A673 (cell line): ENCODE results near the gene SEC16B. TPM values are rescaled to one million over a fixed set of nuclear protein-coding genes. Genes with fewer than 3 reads are reported as not detected.

Source experiments
- BruUV-seq: library from RNA; stranded (reverse); fragments of 400-500 nt; replicated peaks from 2 replicates; lab custom pipeline; 2021; lab: Mats Ljungman, UMichigan
- CTCF ChIA-PET: fragments of 300-600 bp; sonication (Branson Sonifier 250); formaldehyde crosslinking; loops from one replicate; lab custom pipeline; 2022; ENCODE audit warnings: antibody characterized with exemption; lab: Charles Lee
- POLR2A ChIA-PET: fragments of 300-600 bp; sonication (Branson Sonifier 250); formaldehyde crosslinking; loops from one replicate; lab custom pipeline; 2022; ENCODE audit warnings: antibody characterized with exemption; ENCODE audit not compliant: low non-redundant PET; lab: Charles Lee
- DNase-seq: peaks from one replicate; pipeline ENCODE4 v3.0.0-alpha.2; 2015; ENCODE audit warnings: low spot score
- H3K27ac ChIP-seq: fragments of 200-600 bp; sonication (generic); 2 replicates; pipeline ENCODE4 v1.5.1; 2016; ENCODE audit warnings: mixed run types, low read depth, mild to moderate bottlenecking, mixed read lengths, antibody characterized with exemption, low read length; ENCODE audit not compliant: poor library complexity, severe bottlenecking
- H3K27me3 ChIP-seq: fragments of 200-600 bp; sonication (generic); replicated peaks from 2 replicates; pipeline ENCODE4 v1.6.1; 2017; ENCODE audit warnings: mixed run types, low read depth, mild to moderate bottlenecking, mixed read lengths, antibody characterized with exemption, low read length; ENCODE audit not compliant: insufficient read depth, poor library complexity
- H3K36me3 ChIP-seq: fragments of 200-600 bp; sonication (generic); 2 replicates; pipeline ENCODE4 v1.6.1; 2016; ENCODE audit warnings: mixed run types, mild to moderate bottlenecking, mixed read lengths, antibody characterized with exemption, low read length; ENCODE audit not compliant: insufficient read depth, poor library complexity, severe bottlenecking
- H3K4me1 ChIP-seq: fragments of 200-600 bp; sonication (generic); 2 replicates; pipeline ENCODE4 v1.6.1; 2017; ENCODE audit warnings: mixed run types, mild to moderate bottlenecking, mixed read lengths, antibody characterized with exemption, low read length; ENCODE audit not compliant: insufficient read depth, poor library complexity, severe bottlenecking
- H3K4me3 ChIP-seq: fragments of 200-600 bp; sonication (generic); 2 replicates; pipeline ENCODE4 v1.5.1; 2016; ENCODE audit warnings: low read depth, mixed run types, mild to moderate bottlenecking, mixed read lengths, low read length; ENCODE audit not compliant: poor library complexity, severe bottlenecking
- H3K9me3 ChIP-seq: fragments of 200-600 bp; sonication (generic); 2 replicates; pipeline ENCODE4 v1.6.1; 2016; ENCODE audit warnings: mixed run types, low read depth, mild to moderate bottlenecking, mixed read lengths, antibody characterized with exemption, low read length; ENCODE audit not compliant: poor library complexity, severe bottlenecking
- CTCF ChIP-seq: fragments of 300-800, 200-600 bp; sonication (generic); conservative IDR thresholded peaks from 2 replicates; pipeline ENCODE4 v1.5.1; 2017; ENCODE audit warnings: low read depth, mild to moderate bottlenecking, antibody characterized with exemption, low read length, moderate library complexity, mixed read lengths
- EZH2 ChIP-seq: fragments of 200-600 bp; sonication (generic); IDR thresholded peaks from 2 replicates; pipeline ENCODE4 v1.6.1; 2017; ENCODE audit warnings: borderline replicate concordance, low read depth, mild to moderate bottlenecking, mixed read lengths, antibody characterized with exemption, low read length; ENCODE audit not compliant: poor library complexity, severe bottlenecking
- intact Hi-C: fragments of 100-400 bp; cut with micrococcal nuclease; formaldehyde crosslinking; loops from one replicate; pipeline ENCODE4 v1.10.0; 2022; ENCODE audit not compliant: unreplicated experiment
- total RNA-seq: library from RNA; stranded (reverse); gene quantifications from 2 replicates; pipeline ENCODE4 v1.2.3, GENCODE V29; 2021

SEC16B gene
- total RNA-seq, 1 experiment from 2014 or later: 1.3 TPM

- ChIA-PET POLR2A (no interaction called here), CTCF (interaction anchor here (0.7 to 1.1 kb wide), 3 partner anchors 731 to 1030 kb away, joined by 3 to 4 read pairs (median 3); no protein-coding TSS in a partner anchor)
- no peak overlapping the region for H3K4me3 ChIP-seq
- H3K27ac ChIP-seq: no peak overlapping the region
- no peaks in the 10 kb centered on the region for H3K36me3 ChIP-seq
- H3K27me3 ChIP-seq: no peaks in the 10 kb centered on the region
- DNase-seq: no peak
- H3K4me1 ChIP-seq: peaks cover 6% of the 10 kb centered on the region
- no peaks in the 10 kb centered on the region for H3K9me3 ChIP-seq
- no peak for TF ChIP-seq CTCF
- no peak for TF ChIP-seq EZH2
- intact Hi-C loops: loop anchor here (1.0 to 10.0 kb wide), 3 partner anchors 132 to 1016 kb away; no protein-coding TSS in a partner anchor
- BruUV-seq: no TSS peak
Measured at GRCh38 chr1:177912991-177913390, 56.9 kb downstream of the SEC16B start.

- Histone ChIP-seq H3K4me3 (no peak overlapping the region), H3K4me1 (peaks cover 9% of the 10 kb centered on the region), H3K9me3 (no peaks in the 10 kb centered on the region), H3K27ac (no peak overlapping the region), H3K27me3 (no peaks in the 10 kb centered on the region), H3K36me3 (no peaks in the 10 kb centered on the region)
- POLR2A ChIA-PET: no interaction called here
- CTCF ChIA-PET: no interaction called here
- BruUV-seq: no TSS peak
- intact Hi-C loops: no loop called here
- no peak for DNase-seq
- TF ChIP-seq CTCF: no peak
- no peak for TF ChIP-seq EZH2
Measured at GRCh38 chr1:177909416-177909815, 60.4 kb downstream of the SEC16B start.

DNA sequence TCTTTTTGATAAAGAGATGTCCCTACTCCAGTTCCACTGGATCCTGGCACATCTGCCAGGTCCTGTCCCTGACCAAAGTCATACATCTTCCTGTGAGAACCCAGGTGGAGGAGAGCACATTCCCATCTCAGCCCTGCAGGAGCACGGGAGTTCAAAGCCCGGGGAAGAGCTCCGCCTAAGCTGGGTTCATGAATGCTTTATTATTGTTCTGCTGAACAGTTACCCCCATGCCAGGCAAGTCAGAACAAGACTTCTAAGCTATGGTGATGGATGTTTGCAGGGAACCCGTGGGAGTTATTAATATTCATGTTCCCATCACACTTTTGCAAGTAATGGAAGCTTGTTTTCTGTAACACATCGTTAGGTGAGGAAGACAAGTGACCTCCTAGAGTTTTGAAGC is 62.9 kb downstream of the SEC16B start:
- Histone ChIP-seq H3K36me3 (no peaks in the 10 kb centered on the region), H3K4me1 (peaks cover 15% of the 10 kb centered on the region), H3K9me3 (no peaks in the 10 kb centered on the region), H3K27ac (no peak overlapping the region), H3K4me3 (no peak overlapping the region), H3K27me3 (no peaks in the 10 kb centered on the region)
- TF ChIP-seq CTCF (no peak), EZH2 (no peak)
- peak; percentile 18 for DNase-seq
- ChIA-PET POLR2A (no interaction called here), CTCF (no interaction called here)
- intact Hi-C loops: no loop called here
- no TSS peak for BruUV-seq
